ENCODE data around the gene FETUB.

FETUB gene

GRCh38 chr3:186639778-186640472 lies at the start of gene FETUB:
TSS of gene FETUB (plus strand) at chr3:186640399. CDS start at chr3:186640461, 62 bp downstream.
- no peak for DNase-seq

GRCh38 chr3:186590580-186591295 lies 49.5 kb upstream of the FETUB start:
- no peak for DNase-seq

- no peak for DNase-seq
These were observed 47.5 kb upstream of the FETUB start for GRCh38 chr3:186592682-186593081.

- DNase-seq = no peak
These were observed 46.3 kb upstream of the FETUB start for GRCh38 chr3:186593862-186594261.

GRCh38 chr3:186594591-186595113 lies 45.5 kb upstream of the FETUB start:
- no peak for DNase-seq

GRCh38 chr3:186596568-186597287 lies 43.5 kb upstream of the FETUB start:
- DNase-seq = no peak

GRCh38 chr3:186598108-186598784 lies 42.0 kb upstream of the FETUB start:
- DNase-seq = no peak

- DNase-seq = no peak
These were observed 41.4 kb upstream of the FETUB start for GRCh38 chr3:186598794-186599141.

- no peak for DNase-seq
These were observed 40.9 kb upstream of the FETUB start for GRCh38 chr3:186599142-186599784.

- DNase-seq = no peak
These were observed 40.4 kb upstream of the FETUB start for GRCh38 chr3:186599785-186600166.

- no peak for DNase-seq
These were observed 39.3 kb upstream of the FETUB start for GRCh38 chr3:186600896-186601295.

- DNase-seq = no peak
These were observed 37.0 kb upstream of the FETUB start for GRCh38 chr3:186603159-186603558.

- no peak for DNase-seq
These were observed 35.1 kb upstream of the FETUB start for GRCh38 chr3:186605078-186605477.

GRCh38 chr3:186605561-186606545 lies 34.3 kb upstream of the FETUB start:
- no peak for DNase-seq

GRCh38 chr3:186608624-186609215 lies 31.5 kb upstream of the FETUB start:
- no peak for DNase-seq

GRCh38 chr3:186609247-186609868 lies 30.8 kb upstream of the FETUB start:
- no peak for DNase-seq

GRCh38 chr3:186612065-186612464 lies 28.1 kb upstream of the FETUB start:
- DNase-seq = no peak

- no peak for DNase-seq
These were observed 27.2 kb upstream of the FETUB start, which contains the start of gene AHSG for GRCh38 chr3:186612721-186613636. TSS of gene AHSG (plus strand) at chr3:186613060. CDS start at chr3:186613142, 82 bp downstream.

GRCh38 chr3:186613637-186614265 lies 26.4 kb upstream of the FETUB start:
- no peak for DNase-seq

All from NCI-H187 (cell line).